GM18507 (cell line): ENCODE measurements around the gene MC2R.
"Not testable (repeated sequence)": the region's sequence is repeated elsewhere in the genome, so short reads cannot be mapped to it uniquely, and the experiment has no call there.

Source experiments
- DNase-seq: peaks from one replicate; pipeline ENCODE4 v3.0.0; 2011; ENCODE audit warnings: low read depth; ENCODE audit not compliant: insufficient read length; ENCODE audit errors: extremely low spot score
- FAIRE-seq: peaks from 2 replicates; lab custom pipeline; 2011; peaks lifted over from hg19 to GRCh38; lab: Jason Lieb, UNC

The MC2R gene

DNA sequence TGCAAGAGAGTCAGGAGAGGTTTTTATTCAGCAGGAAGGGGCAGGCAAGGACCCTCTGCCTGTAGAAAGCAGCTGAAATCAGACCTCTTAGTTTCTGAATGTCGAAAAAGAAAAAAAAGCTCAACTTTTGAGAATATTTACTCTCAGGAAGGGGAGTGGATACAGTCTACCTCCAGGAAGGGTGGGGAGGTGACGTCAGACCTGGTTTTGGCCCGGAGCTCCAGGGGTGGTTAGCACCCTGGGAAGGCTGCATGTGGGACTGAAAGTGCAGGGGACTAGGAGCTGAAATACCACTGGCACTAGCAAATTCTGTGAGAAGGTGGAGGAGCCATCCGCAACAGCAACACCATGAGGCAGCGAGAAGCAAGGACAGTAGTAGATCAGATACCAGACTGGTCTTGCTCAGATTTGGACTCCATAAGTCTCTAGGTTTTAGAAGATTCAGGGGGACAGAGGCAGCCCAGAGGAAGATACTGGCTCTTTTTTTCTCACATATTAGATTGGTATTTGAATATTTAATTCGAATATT, 19.8 kb downstream of the MC2R start:
- no peak for FAIRE-seq
- no peak for DNase-seq

DNA sequence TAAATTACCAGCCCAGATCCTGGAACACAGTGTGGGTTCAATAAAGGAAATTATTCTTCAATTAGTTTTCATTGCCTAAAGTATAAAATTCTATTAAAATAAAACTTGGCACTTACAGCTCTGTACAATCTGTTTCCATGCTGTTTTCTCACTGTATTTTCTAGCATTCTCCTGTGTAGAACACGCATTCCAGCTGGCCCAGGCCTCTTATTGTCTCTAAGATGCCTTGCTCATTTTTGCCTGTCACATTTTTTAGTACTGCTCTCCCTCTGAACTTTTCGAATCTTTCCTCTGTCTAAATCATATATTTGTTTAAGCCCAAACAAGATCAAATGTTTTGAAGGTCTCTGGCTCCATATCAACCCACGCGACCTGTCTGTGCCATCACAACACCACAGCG, 20.8 kb downstream of the MC2R start:
- DNase-seq, result no peak
- no peak for FAIRE-seq

DNA sequence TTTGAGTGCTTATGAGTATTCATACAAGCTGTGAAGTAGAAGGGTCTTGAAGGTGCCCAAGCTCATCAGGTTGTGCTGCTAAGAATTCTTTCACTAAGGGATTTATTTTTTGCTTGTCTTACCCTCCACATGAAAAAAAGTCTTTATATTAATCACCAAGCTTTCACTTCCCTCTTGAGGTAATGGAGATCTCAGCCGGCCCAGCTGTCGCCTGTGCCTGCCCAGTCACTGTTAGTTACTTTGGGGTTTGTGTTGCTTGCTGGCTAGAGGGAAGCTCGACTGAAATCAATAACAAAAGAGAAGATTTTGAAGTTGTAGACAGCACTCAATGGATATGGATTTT, 21.9 kb downstream of the MC2R start:
- DNase-seq (peak; percentile 64), FAIRE-seq (peak; percentile 93)

DNA sequence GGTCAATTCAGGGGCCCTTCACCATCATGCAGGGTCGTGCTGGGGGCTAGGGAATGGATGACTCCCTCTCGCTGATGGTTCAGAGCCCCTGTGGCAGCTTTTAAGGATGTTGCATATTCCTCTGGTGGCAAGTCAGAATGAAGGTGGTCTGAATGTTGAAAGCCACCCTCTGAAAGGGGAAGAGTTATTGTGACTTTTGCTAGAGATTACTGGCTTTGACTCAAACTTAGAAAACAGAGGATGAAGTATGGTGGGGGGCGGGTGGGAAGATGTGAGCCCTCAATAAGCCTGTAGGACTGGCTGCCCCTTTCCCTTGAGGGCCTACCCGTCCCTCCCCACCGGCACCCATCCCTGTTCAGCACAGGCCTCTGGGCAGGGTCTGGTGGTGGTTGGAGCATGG, 23.2 kb downstream of the MC2R start:
- DNase-seq, result no peak
- FAIRE-seq, result no peak

DNA sequence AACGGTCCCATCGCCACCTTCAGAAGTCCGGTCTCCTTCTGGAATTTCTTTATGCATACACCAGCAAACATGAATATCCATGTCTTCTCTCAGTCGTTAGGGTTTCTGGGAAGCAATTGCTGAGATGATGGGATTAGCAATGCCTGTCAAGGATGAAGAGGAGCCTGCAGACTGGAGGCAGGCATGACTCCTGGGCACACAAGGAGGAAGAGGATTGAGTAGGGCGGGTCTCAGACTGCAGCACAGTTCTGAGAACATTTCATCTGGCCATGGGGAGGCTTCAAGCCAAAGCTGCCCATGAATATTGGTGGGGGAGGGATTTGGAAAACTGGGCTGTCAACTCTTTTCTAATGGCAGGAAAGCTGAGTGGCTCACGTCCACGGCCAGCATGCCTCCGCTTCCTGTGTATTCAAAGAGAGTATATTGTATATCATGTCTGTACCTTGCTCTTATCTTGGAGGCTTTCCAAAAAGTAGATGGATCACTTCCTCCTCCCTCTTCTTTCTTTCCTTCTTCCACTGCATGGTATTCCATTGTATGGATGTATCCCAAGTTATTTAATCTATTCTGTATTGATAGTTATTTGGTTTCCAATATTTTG, 24.5 kb downstream of the MC2R start:
- DNase-seq, result no peak
- FAIRE-seq, result no peak

DNA sequence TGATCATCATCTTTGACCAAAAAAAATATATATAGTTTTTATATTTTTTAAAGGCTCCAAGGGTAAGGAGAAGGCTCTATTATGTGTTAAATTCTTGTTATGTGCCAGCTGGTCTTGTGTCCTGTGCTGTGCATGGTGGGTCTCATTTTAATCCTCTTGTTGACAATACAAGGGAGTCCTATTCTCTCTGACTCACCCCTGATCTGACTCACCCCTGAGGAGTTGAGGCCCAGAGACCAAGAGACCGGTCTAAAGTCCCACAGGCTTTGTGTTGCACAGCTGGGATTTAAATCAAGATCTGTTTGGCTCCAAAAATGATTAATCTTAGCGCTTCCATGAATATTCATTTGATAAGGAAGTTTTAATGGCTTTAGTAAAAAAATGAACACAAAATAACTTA, 25.7 kb downstream of the MC2R start:
- FAIRE-seq (no peak), DNase-seq (no peak)

DNA sequence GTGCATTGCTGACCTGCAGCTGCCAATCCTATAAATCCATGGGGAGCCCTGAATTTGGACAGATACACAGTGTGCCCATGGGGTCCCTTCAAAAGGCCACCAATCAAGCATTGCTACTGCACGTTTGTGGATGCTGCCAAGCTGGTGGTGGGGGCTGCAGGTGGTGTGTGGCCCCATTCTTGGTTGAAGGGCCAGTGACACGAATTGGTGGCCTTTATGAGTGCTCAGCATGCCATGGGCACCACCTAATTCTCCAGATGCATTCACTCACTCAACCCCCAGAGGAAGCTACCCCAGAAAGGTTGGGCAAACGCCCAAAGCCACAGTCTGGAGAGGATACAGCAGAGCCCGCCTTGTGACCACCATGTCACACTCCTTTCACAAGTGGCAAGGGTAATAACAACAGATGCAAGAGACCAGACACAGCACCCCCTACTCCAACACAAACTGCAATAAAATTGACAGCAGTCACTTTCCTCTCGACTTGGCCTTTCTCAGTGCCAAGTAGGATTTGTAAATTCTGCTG, 27.1 kb downstream of the MC2R start:
- DNase-seq, result no peak
- FAIRE-seq, result no peak

DNA sequence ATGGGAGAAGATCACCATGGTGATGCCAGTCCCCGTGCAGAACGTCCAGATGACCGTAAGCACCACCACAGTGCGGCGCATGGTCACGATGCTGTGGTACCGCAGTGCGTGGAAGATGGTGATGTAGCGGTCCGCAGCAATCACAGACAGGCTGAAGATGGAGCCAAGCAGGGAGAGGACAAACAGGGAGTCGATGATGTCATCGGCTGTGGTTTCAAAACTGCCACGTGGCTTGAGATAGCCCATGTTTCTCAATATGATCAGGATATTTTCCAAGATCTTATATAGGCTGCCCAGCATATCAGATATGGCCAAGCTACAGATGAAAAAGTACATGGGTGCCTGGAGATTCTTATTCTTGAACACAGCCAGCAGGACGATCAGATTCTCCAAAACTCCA, 30.3 kb downstream of the MC2R start:
- DNase-seq, result no peak
- FAIRE-seq, result no peak

DNA sequence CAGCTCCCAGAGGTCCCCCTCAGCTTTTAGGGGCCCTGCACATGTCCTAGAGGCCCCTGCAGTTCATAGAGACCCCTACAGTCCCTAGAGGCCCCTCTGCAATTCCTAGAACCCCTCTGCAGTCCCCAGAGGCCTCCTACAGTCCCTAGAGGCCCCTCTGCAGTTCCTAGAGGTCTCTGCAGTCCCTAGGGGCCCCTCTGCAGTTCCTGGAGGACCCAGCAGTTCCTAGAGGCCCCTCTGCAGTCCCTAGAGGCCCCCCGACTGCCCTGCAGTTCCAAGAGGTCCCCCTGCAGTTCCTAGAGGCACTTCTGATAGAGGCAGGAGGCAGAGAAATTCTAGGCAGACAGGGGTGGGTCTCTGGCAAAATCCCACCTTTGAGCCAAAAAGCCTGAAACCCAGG, 35.4 kb downstream of the MC2R start:
- DNase-seq (no peak), FAIRE-seq (no peak)

DNA sequence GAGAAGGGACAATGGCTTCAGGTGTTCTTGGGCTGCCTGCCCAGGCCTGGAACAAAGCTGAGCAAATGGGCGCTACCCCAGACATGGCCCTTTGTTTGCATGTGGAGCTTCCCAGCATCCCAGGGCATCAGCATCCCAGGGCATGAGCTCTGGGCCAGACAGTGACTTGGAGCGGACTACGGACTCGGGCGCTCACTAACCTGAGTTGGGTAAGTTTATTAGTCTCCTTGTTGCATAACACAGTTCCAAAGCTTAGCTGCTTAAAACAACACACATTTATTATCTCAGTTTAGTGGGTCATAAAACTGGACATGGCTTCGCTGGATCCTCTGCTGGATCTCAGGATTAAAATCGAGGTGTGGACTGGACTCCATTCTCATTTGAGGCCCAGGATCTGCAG, 35.8 kb downstream of the MC2R start:
- FAIRE-seq, result no peak
- no peak for DNase-seq

DNA sequence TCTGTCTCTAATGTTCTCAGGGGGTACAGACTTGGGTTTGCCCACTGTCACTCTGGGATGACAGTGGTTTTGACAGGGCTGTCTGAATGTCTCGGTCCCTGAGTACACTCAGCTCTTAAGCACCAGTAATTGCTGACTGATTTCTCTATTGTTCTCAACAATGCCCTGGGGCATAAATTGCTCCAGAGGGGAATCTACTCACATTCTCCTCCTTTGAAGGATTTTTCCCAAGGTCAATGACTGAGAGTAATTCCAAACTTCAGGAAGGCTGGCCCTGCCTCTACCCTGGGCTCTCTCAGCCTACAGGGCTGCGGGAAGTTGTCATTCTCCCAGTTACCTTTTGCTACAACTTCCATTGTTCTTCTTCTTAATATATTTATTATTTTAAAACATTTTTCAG, 36.5 kb downstream of the MC2R start:
- no peak for FAIRE-seq
- no peak for DNase-seq

DNA sequence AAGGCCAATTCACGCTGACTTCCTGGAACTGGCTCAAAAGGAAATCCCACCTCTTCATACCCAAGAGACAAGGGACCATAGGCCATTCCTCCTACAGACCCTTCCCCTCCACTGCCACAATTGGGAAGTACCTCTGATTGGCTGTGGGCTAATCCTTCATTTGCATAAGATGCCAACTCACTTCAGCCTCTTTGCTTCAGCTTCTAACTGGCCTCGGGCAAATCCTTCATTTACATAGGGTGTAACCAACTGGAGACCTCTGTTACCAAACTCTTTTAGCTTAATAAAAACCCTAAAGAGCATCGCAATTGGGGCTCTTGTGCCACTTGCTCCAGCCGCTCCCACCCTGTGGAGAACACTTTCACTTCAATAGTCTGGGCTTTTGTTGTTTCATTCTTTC, 38.2 kb downstream of the MC2R start:
- DNase-seq (no peak), FAIRE-seq (no peak)

DNA sequence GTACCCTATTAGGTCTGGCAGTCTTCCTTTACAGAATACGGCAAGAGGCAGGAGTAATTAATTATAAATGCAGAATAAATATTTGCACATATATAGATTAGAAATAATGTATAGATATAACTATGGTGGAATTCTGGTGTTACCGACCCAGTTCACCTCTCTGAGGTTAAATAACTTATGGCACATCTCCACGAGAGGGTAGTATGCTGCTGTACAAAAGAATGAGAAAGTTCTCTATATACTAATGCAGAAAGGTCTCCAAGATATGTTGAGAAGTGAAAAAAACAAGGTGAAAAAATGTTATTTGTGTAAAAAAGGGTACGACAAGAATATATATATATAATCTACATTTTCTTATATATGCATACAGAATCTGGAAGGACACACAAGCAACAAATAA, 40.8 kb downstream of the MC2R start:
- DNase-seq, result no peak
- FAIRE-seq, result no peak

DNA sequence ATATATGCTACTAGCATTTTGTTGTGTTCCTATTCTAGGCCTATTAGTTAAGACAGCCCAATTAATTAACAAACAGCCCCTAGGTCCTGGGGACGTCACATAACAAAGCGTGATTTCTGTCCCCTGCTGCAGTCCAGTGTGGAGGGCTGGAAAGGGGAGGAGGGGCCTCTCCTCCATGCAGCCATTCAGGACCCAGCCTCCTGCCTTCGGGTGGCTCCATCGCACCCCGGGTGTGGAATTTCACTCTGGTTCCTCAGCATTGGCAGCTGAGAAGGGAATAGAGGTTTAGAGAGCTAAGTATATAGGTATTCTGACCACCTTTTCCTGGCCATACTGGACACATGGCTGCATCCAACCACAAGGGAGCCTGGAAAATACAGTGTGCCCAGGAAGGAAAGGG, 42.4 kb downstream of the MC2R start:
- FAIRE-seq, result no peak
- DNase-seq, result no peak

DNA sequence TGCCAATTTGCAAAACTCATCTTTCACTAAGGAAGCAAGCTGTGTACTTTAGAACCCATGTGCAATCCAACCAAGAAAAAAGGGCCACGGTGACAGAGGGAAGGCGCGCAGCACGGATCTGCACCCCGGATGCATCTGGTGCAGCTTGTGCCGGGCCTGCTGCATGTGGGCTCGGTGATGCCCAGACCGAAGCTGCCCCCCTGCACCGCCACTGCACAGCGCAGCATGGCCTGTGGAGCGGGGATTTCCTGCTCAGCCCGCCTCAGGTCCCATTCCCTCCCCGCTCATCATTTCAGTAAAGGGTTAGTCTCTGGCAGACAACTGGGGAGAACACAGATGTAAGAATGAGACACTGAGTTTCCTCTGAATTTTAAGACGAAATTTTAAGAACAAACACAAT, 43.0 kb downstream of the MC2R start:
- no peak for DNase-seq

DNA sequence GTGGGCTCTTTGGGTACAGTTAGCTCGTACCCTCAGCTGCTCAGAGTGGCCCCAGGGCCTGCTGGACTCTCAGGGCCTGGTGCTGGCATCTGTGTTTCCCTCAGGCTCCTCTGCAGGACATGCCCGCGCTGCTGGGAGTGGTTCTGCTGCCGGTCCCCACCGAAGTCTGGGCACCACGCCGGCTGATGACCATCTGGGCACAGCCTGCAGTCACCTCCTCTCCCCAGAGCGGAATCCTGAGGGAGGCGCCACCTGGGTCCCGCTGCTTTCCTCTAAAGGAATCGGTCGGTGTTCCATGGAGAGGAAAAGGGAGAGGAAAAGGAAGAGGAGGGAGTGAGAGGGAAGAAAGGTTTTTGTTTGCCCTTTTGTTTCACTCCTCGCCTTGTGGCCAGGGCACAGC, 43.6 kb downstream of the MC2R start:
- no peak for FAIRE-seq
- no peak for DNase-seq

More for the DNA sequence above, 43.0 kb downstream of the MC2R start:
- no peak for FAIRE-seq

DNA sequence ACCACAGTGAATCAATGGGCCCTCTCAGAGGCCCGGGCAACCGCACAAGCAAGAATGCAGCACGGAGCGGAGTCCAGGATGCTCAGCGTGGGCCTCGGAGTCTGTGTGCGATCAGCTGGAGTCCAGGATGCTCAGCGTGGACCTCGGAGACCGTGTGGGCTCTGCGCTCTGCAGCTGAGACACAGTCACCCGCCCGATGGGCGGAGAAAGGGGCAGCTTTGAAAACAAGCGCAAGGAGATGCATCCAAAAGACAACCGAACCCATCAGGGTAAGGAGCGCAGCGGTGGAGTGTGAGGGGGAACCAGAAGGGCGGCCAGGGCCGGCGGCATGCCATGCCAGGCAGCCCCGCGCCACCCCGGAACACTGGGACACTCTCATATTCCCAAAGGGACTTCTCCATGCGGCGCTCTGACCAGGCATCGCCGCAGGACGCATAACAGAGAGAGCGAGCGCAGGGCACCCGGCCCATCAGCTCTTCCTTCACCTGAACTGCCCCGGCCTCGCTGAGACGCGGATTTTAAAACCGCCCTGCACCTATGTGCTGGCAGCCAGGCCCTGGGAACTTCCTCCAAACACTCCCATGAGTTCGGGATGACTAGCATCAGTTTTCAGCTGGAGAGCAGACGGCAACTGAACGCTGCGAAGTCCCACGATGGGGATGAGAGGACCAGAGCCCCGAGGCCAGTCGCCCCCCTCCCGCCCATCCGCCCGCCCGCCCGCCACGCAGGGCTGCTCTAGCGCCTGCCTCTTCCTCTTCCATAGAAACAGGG, 46.6 kb downstream of the MC2R start:
- no peak for DNase-seq

DNA sequence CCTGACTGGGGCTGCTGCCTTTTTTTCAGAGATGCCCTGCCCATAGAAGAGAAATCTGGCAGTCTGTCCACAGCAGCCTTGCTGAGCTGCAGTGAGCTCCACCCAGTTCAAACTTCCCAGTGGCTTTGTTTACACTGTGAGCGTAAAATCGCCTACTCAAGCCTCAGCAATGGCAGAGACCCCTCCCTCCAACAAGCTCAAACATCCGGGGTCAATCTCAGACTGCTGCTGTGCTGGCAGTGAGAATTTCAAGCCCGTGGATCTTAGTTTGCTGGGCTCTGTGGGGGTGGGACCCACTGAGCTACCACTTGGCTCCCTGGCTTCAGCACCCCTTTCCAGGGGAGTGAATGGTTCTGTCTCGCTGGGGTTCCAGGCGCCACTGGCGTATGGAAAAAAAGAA, 52.4 kb downstream of the MC2R start:
- not testable (repeated sequence) for DNase-seq, FAIRE-seq

More for the DNA sequence above, 46.6 kb downstream of the MC2R start:
- FAIRE-seq, result no peak

DNA sequence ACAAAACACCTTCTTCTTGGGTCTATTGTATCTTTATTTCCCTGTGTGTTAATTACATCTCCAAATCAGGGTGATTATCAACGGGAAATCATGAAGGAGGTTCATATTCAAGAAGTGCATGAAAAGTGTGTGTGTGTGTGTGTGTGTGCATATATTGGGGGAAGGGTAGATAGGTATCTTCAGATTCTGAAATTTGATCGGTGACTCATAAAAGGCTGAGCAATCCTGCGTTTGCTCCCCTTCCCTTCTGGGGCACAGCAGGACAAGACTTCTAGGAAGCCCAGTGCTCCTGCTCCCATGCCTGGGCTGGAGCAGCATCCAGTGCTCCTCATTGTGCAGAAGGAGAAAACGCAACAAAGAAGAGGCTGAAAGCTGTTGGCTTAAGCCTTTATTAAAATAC, 65.5 kb downstream of the MC2R start:
- DNase-seq (no peak), FAIRE-seq (no peak)

DNA sequence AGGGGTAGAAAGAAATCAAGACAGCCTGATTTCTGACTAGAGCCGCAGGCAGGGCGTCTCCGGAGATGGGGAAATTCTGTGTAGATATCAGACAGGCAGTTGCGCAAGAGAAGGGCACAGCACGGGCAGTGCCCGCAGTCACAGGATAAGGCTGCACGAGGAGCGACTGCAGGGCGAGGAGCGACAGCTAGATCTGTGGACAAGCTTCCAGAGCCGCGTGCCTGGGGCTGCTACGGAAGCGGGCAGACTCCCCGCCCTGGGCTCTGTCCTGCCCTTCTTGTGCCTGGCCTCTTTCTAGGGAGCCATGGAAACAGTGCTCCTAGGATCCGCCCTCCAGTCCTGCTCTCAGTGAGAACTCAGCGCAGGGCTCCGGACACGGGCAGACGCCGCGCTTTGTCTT, 78.8 kb downstream of the MC2R start:
- no peak for DNase-seq
- no peak for FAIRE-seq

DNA sequence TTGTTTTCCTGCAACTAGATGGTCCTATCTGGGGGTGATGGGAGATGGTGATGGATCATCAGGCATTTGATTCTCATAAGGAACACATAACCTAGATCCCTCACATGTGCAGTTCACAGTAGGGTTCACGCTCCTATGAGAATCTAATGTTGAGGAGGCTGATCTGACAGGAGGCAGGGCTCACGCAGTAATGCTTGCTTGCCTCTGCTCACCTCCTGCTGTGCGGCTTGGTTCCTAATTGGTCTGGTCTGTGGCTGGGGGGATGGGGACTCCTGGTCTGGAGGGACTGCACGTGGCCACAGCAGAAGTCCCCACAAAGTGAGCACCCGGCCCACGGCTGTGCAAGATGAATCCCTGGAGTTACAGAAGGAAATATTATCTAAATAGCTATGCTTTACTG, 80.1 kb downstream of the MC2R start:
- no peak for FAIRE-seq
- DNase-seq, result no peak
